ENCODE data around the gene CYP2J2. TPM values are rescaled to one million over a fixed set of nuclear protein-coding genes. Genes with fewer than 3 reads are reported as not detected.

The CYP2J2 gene
- polyA plus RNA-seq, 1 donor from 2014 or later = not detected

DNA sequence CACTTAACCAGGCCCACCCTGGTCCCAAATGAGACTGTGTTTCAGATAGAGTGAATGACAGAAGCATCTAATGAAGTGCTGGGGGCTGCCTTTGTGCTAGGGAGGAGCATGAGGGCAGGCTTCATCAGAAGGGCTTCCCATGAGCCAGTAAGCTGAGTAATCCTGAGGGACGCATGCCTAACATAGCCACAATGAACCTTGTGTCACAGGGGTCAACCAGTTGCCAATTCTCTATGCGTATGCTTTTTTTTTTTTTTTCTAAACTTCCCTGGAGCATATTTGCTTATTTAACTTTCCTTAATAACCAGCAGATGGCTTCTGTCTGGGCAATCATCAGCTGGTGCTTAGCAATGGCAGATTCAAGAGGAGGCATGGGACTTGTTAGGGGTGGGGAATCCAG is 25.5 kb upstream of the CYP2J2 start:
- Histone ChIP-seq H3K4me3 (ENCODE audit: low read length) (no peak overlapping the region), H3K9ac (ENCODE audit: low read length) (no peak overlapping the region), H3K9me3 (ENCODE audit: low read length) (no peaks in the 10 kb centered on the region), H3K27ac (ENCODE audit: low read length) (no peak overlapping the region), H3K36me3 (ENCODE audit: insufficient read depth, low read length) (no peaks in the 10 kb centered on the region), H3K79me2 (replicated peaks; ENCODE audit: insufficient read depth, low read length) (no peaks in the 10 kb centered on the region), H2AFZ (ENCODE audit: low read depth, low read length) (no peak overlapping the region), H4K20me1 (ENCODE audit: insufficient read depth) (no peaks in the 10 kb centered on the region), H3K9me2 (ENCODE audit: insufficient read depth, low read length) (no peaks in the 10 kb centered on the region), H3K4me2 (ENCODE audit: low read length) (no peak overlapping the region), H3K27me3 (ENCODE audit: insufficient read depth, low read depth, low read length) (no peaks in the 10 kb centered on the region), H3F3A (ENCODE audit: insufficient read depth, low read length, poor library complexity, severe bottlenecking) (no peaks in the 10 kb centered on the region)
- TF ChIP-seq TAF1 (IDR thresholded peaks at IDR 0.05; ENCODE audit: low read depth) (no peak), EP300 (conservative IDR thresholded peaks at IDR 0.05; ENCODE audit: poor library complexity, severe bottlenecking) (no peak), SMC3 (conservative IDR thresholded peaks at IDR 0.05; ENCODE audit: poor library complexity) (no peak), POLR2AphosphoS5 (IDR thresholded peaks at IDR 0.05) (no peak), RAD21 (conservative IDR thresholded peaks at IDR 0.05) (no peak), EZH2 (IDR thresholded peaks at IDR 0.05; ENCODE audit: borderline replicate concordance, insufficient read depth, low read length, poor library complexity, severe bottlenecking) (no peak), MXI1 (conservative IDR thresholded peaks at IDR 0.05; ENCODE audit: poor library complexity, severe bottlenecking) (no peak)
- TF ChIP-seq, protein P1, sequence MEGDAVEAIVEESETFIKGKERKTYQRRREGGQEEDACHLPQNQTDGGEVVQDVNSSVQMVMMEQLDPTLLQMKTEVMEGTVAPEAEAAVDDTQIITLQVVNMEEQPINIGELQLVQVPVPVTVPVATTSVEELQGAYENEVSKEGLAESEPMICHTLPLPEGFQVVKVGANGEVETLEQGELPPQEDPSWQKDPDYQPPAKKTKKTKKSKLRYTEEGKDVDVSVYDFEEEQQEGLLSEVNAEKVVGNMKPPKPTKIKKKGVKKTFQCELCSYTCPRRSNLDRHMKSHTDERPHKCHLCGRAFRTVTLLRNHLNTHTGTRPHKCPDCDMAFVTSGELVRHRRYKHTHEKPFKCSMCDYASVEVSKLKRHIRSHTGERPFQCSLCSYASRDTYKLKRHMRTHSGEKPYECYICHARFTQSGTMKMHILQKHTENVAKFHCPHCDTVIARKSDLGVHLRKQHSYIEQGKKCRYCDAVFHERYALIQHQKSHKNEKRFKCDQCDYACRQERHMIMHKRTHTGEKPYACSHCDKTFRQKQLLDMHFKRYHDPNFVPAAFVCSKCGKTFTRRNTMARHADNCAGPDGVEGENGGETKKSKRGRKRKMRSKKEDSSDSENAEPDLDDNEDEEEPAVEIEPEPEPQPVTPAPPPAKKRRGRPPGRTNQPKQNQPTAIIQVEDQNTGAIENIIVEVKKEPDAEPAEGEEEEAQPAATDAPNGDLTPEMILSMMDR (IDR thresholded peaks at IDR 0.05; ENCODE audit: poor library complexity, severe bottlenecking) = no peak
- TF ChIP-seq, protein P2, sequence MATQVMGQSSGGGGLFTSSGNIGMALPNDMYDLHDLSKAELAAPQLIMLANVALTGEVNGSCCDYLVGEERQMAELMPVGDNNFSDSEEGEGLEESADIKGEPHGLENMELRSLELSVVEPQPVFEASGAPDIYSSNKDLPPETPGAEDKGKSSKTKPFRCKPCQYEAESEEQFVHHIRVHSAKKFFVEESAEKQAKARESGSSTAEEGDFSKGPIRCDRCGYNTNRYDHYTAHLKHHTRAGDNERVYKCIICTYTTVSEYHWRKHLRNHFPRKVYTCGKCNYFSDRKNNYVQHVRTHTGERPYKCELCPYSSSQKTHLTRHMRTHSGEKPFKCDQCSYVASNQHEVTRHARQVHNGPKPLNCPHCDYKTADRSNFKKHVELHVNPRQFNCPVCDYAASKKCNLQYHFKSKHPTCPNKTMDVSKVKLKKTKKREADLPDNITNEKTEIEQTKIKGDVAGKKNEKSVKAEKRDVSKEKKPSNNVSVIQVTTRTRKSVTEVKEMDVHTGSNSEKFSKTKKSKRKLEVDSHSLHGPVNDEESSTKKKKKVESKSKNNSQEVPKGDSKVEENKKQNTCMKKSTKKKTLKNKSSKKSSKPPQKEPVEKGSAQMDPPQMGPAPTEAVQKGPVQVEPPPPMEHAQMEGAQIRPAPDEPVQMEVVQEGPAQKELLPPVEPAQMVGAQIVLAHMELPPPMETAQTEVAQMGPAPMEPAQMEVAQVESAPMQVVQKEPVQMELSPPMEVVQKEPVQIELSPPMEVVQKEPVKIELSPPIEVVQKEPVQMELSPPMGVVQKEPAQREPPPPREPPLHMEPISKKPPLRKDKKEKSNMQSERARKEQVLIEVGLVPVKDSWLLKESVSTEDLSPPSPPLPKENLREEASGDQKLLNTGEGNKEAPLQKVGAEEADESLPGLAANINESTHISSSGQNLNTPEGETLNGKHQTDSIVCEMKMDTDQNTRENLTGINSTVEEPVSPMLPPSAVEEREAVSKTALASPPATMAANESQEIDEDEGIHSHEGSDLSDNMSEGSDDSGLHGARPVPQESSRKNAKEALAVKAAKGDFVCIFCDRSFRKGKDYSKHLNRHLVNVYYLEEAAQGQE (IDR thresholded peaks at IDR 0.05; ENCODE audit: borderline replicate concordance) = no peak

DNA sequence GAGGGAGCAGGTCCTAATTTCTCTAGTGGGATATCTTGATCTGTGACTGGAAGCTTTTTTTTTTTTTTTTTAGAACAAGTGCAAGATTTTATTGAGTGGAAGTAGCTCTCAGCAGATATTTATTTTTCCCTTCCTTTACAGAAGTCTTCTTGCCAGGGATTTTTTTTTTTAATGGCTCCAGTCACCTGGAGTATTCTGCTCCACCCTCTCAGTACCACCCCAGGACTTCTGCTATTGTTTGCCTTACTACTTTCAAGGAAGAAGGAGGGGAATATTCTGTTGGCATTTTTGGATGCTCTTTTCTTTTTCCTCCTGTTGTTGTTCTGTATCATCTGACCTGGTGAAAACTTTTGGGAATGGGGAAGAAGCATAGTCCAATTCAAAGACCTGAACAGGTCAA is 23.1 kb upstream of the CYP2J2 start:
- Histone ChIP-seq H3K79me2 (replicated peaks; ENCODE audit: insufficient read depth, low read length) (no peaks in the 10 kb centered on the region), H4K20me1 (ENCODE audit: insufficient read depth) (no peaks in the 10 kb centered on the region), H3K4me2 (ENCODE audit: low read length) (no peak overlapping the region), H3K36me3 (ENCODE audit: insufficient read depth, low read length) (no peaks in the 10 kb centered on the region), H3K9ac (ENCODE audit: low read length) (no peak overlapping the region), H2AFZ (ENCODE audit: low read depth, low read length) (no peak overlapping the region), H3F3A (ENCODE audit: insufficient read depth, low read length, poor library complexity, severe bottlenecking) (no peaks in the 10 kb centered on the region), H3K27ac (ENCODE audit: low read length) (no peak overlapping the region), H3K9me3 (ENCODE audit: low read length) (no peaks in the 10 kb centered on the region), H3K9me2 (ENCODE audit: insufficient read depth, low read length) (no peaks in the 10 kb centered on the region), H3K27me3 (ENCODE audit: insufficient read depth, low read depth, low read length) (no peaks in the 10 kb centered on the region), H3K4me3 (ENCODE audit: low read length) (no peak overlapping the region)
- TF ChIP-seq, protein P1 (IDR thresholded peaks at IDR 0.05; ENCODE audit: poor library complexity, severe bottlenecking) = no peak
- TF ChIP-seq TAF1 (IDR thresholded peaks at IDR 0.05; ENCODE audit: low read depth) (no peak), SMC3 (conservative IDR thresholded peaks at IDR 0.05; ENCODE audit: poor library complexity) (no peak), EP300 (conservative IDR thresholded peaks at IDR 0.05; ENCODE audit: poor library complexity, severe bottlenecking) (no peak), MXI1 (conservative IDR thresholded peaks at IDR 0.05; ENCODE audit: poor library complexity, severe bottlenecking) (no peak), RAD21 (conservative IDR thresholded peaks at IDR 0.05) (no peak), EZH2 (IDR thresholded peaks at IDR 0.05; ENCODE audit: borderline replicate concordance, insufficient read depth, low read length, poor library complexity, severe bottlenecking) (no peak), POLR2AphosphoS5 (IDR thresholded peaks at IDR 0.05) (no peak)
- TF ChIP-seq, protein P2 (IDR thresholded peaks at IDR 0.05; ENCODE audit: borderline replicate concordance) = no peak

All from neural cell (in vitro differentiated cells).